PC-3 (cell line): ENCODE data around the gene ST3GAL3. TPM values are rescaled to one million over a fixed set of nuclear protein-coding genes. Genes with fewer than 3 reads are reported as not detected.
A peak's percentile ranks its signal among the peaks of the same experiment; 100 is the strongest.

Experiments used
- ATAC-seq: fragments of 200-7000 bp; cut with Tn5 transposase; 2 replicates; pipeline ENCODE4 v1.9.1; 2020; ENCODE audit warnings: mild to moderate bottlenecking, moderate library complexity
- BruUV-seq: library from RNA; stranded (reverse); fragments of 400-500 nt; replicated peaks from 2 replicates; lab custom pipeline; 2021; lab: Mats Ljungman, UMichigan
- CTCF ChIA-PET: fragments of 300-600 bp; sonication (Branson Sonifier 250); formaldehyde crosslinking; loops from one replicate; lab custom pipeline; 2022; ENCODE audit warnings: antibody characterized with exemption; lab: Charles Lee
- POLR2A ChIA-PET: fragments of 300-600 bp; sonication (Branson Sonifier 250); formaldehyde crosslinking; loops from one replicate; lab custom pipeline; 2022; ENCODE audit warnings: antibody characterized with exemption; ENCODE audit not compliant: unreplicated experiment; lab: Charles Lee
- DNase-seq: peaks from one replicate; pipeline ENCODE4 v3.0.0-alpha.2; 2015
- H2AFZ ChIP-seq: fragments of 300-600 bp; sonication (generic); 2 replicates; pipeline ENCODE4 v1.6.0; 2016; ENCODE audit warnings: antibody characterized with exemption, low read length
- H3F3A ChIP-seq: fragments of 300-600 bp; sonication (generic); one replicate; pipeline ENCODE4 v1.6.0; 2017; ENCODE audit warnings: antibody characterized with exemption, low read length, control low read depth, mild to moderate bottlenecking; ENCODE audit not compliant: unreplicated experiment
- H3K27ac ChIP-seq: fragments of 300-600 bp; sonication (generic); 2 replicates; pipeline ENCODE4 v1.5.1; 2016; ENCODE audit warnings: mild to moderate bottlenecking, low read length
- H3K27me3 ChIP-seq: fragments of 300-600 bp; sonication (generic); 2 replicates; pipeline ENCODE4 v1.6.1; 2016; ENCODE audit warnings: low read length, mixed read lengths
- H3K36me3 ChIP-seq: fragments of 300-600 bp; sonication (generic); 2 replicates; pipeline ENCODE4 v1.6.1; 2016; ENCODE audit warnings: low read depth, mixed run types, low read length, mixed read lengths
- H3K4me1 ChIP-seq: fragments of 300-600 bp; sonication (generic); 2 replicates; pipeline ENCODE4 v1.5.1; 2016; ENCODE audit warnings: low read length; ENCODE audit not compliant: insufficient read depth
- H3K4me2 ChIP-seq: fragments of 300-600 bp; sonication (generic); 2 replicates; pipeline ENCODE4 v1.6.0; 2016; ENCODE audit warnings: low read length
- H3K4me3 ChIP-seq: fragments of 300-600 bp; sonication (generic); 2 replicates; pipeline ENCODE4 v1.5.1; 2016; ENCODE audit warnings: mild to moderate bottlenecking, low read length, mixed read lengths
- H3K79me2 ChIP-seq: fragments of 300-600 bp; sonication (generic); 2 replicates; pipeline ENCODE4 v1.6.1; 2017; ENCODE audit warnings: low read length, mixed read lengths
- H3K9ac ChIP-seq: fragments of 300-600 bp; sonication (generic); 2 replicates; pipeline ENCODE4 v1.6.0; 2016; ENCODE audit warnings: mild to moderate bottlenecking, low read length
- H3K9me2 ChIP-seq: fragments of 300-600 bp; sonication (generic); replicated peaks from 2 replicates; pipeline ENCODE4 v1.6.1; 2016; ENCODE audit warnings: mixed run types, low read length, mixed read lengths
- H3K9me3 ChIP-seq: fragments of 300-600 bp; sonication (generic); 2 replicates; pipeline ENCODE4 v1.6.1; 2016; ENCODE audit warnings: low read length, mixed read lengths
- H4K20me1 ChIP-seq: fragments of 300-600 bp; sonication (generic); 2 replicates; pipeline ENCODE4 v1.6.1; 2016; ENCODE audit warnings: low read length, mixed read lengths
- CTCF ChIP-seq: fragments of 300-600 bp; sonication (generic); conservative IDR thresholded peaks from 2 replicates; pipeline ENCODE4 v1.5.1; 2017; ENCODE audit warnings: antibody characterized with exemption, low read depth, mild to moderate bottlenecking, low read length
- EZH2 ChIP-seq: fragments of 300-600 bp; sonication (generic); IDR thresholded peaks from one replicate; pipeline ENCODE4 v1.6.1; 2017; ENCODE audit warnings: antibody characterized with exemption, mild to moderate bottlenecking, low read length; ENCODE audit not compliant: unreplicated experiment
- EZH2phosphoT487 ChIP-seq: fragments of 300-600 bp; sonication (generic); IDR thresholded peaks from 2 replicates; pipeline ENCODE4 v1.6.1; 2018; ENCODE audit warnings: mild to moderate bottlenecking, antibody characterized with exemption, low read length, borderline replicate concordance
- intact Hi-C: fragments of 100-400 bp; cut with micrococcal nuclease; formaldehyde crosslinking; loops from 2 replicates; pipeline ENCODE4 v1.9.0; 2023
- total RNA-seq: library from RNA; depleted of rRNA; stranded (reverse); fragments of >200 nt; gene quantifications from 2 replicates; pipeline ENCODE4 v1.2.3, GENCODE V29; 2014

The ST3GAL3 gene
- total RNA-seq, 1 experiment from 2014 or later: 9.0 TPM

GRCh38 chr1:43936431-43937151 is 229.3 kb downstream of the ST3GAL3 start:
- DNase-seq (peak; percentile 32), ATAC-seq (peak; percentile 9)
- no TSS peak for BruUV-seq
- peak overlapping the region; percentile 83 for H3K4me2 ChIP-seq
- no peak overlapping the region for H3K9ac ChIP-seq
- H3K9me2 ChIP-seq: no peaks in the 10 kb centered on the region
- CTCF ChIA-PET: interaction anchor here (0.6 to 2.5 kb wide), 3 partner anchors 9 to 271 kb away, joined by 3 to 9 read pairs (median 4); partner anchors contain the start of gene ATP6V0B
- POLR2A ChIA-PET: no interaction called here
- no peaks in the 10 kb centered on the region for H3K9me3 ChIP-seq
- H3K4me3 ChIP-seq: peak overlapping the region; percentile 64
- H3K27ac ChIP-seq: 0 out of 2 replicates have a peak overlapping the region, but pooled peaks have one; percentile 9
- H3K79me2 ChIP-seq: peaks cover 6% of the 10 kb centered on the region; the same call in 1 of the 2 replicates
- no peaks in the 10 kb centered on the region for H3F3A ChIP-seq
- TF ChIP-seq EZH2phosphoT487: no peak
- TF ChIP-seq CTCF: peak; percentile 39; the same call in 1 of the 2 replicates
- H3K4me1 ChIP-seq: peaks cover 43% of the 10 kb centered on the region
- H3K27me3 ChIP-seq: no peaks in the 10 kb centered on the region
- no peaks in the 10 kb centered on the region for H4K20me1 ChIP-seq
- intact Hi-C loops: no loop called here
- H3K36me3 ChIP-seq: no peaks in the 10 kb centered on the region; the same call in 1 of the 2 replicates
- peak overlapping the region; percentile 62 for H2AFZ ChIP-seq

- 0 out of 2 replicates have a peak overlapping the region, but pooled peaks have one; percentile 9 for H3K27ac ChIP-seq
These were observed 230.0 kb downstream of the ST3GAL3 start for GRCh38 chr1:43937179-43937865.

GRCh38 chr1:43938383-43938782 is 231.0 kb downstream of the ST3GAL3 start:
- Histone ChIP-seq H3K4me3 (no peak overlapping the region), H3K79me2 (peaks cover 6% of the 10 kb centered on the region; the same call in 1 of the 2 replicates), H3F3A (no peaks in the 10 kb centered on the region), H3K9ac (no peak overlapping the region), H4K20me1 (no peaks in the 10 kb centered on the region), H3K4me1 (peaks cover 33% of the 10 kb centered on the region), H3K9me2 (no peaks in the 10 kb centered on the region), H3K9me3 (no peaks in the 10 kb centered on the region), H3K27me3 (no peaks in the 10 kb centered on the region), H3K27ac (no peak overlapping the region), H3K36me3 (no peaks in the 10 kb centered on the region; the same call in 1 of the 2 replicates), H2AFZ (no peak overlapping the region), H3K4me2 (no peak overlapping the region)
- BruUV-seq: no TSS peak
- intact Hi-C loops: no loop called here
- ChIA-PET POLR2A (no interaction called here), CTCF (interaction anchor here (0.9 kb wide), 1 partner anchor 175 kb away, joined by 4 read pairs; no protein-coding TSS in a partner anchor)
- ATAC-seq: no peak
- DNase-seq: no peak
- TF ChIP-seq EZH2 (no peak), CTCF (no peak), EZH2phosphoT487 (no peak)

More at GRCh38 chr1:43937179-43937865, 230.0 kb downstream of the ST3GAL3 start:
- peaks cover 43% of the 10 kb centered on the region for H3K4me1 ChIP-seq
- peak overlapping the region; percentile 64; the same call in 1 of the 2 replicates for H3K4me3 ChIP-seq
- H3F3A ChIP-seq: no peaks in the 10 kb centered on the region
- no peaks in the 10 kb centered on the region for H3K9me3 ChIP-seq
- no peak overlapping the region for H3K9ac ChIP-seq
- POLR2A ChIA-PET: interaction anchor here (0.6 kb wide), 1 partner anchor 83 kb away, joined by 4 read pairs; no protein-coding TSS in a partner anchor
- no peak overlapping the region for H2AFZ ChIP-seq
- H3K36me3 ChIP-seq: no peaks in the 10 kb centered on the region; the same call in 1 of the 2 replicates
- no TSS peak for BruUV-seq
- H3K79me2 ChIP-seq: peaks cover 6% of the 10 kb centered on the region; the same call in 1 of the 2 replicates
- no peaks in the 10 kb centered on the region for H3K9me2 ChIP-seq
- ATAC-seq (no peak), DNase-seq (peak; percentile 48)
- no peaks in the 10 kb centered on the region for H4K20me1 ChIP-seq
- no peaks in the 10 kb centered on the region for H3K27me3 ChIP-seq
- no peak for TF ChIP-seq EZH2phosphoT487
- intact Hi-C loops: no loop called here
- CTCF ChIA-PET: interaction anchor here (0.7 to 0.9 kb wide), 2 partner anchors 38 to 174 kb away, joined by 3 to 4 read pairs; partner anchors contain the start of gene ATP6V0B
- peak overlapping the region; percentile 83 for H3K4me2 ChIP-seq
